ENCODE data around the gene RPP40.

GRCh38 chr6:5011346-5011745, 7.5 kb upstream of the RPP40 start:
- TF ChIP-seq EZH2phosphoT487 (IDR thresholded peaks at IDR 0.05; ENCODE audit: insufficient read depth, low read depth), result no peak
- TF ChIP-seq EZH2 (IDR thresholded peaks at IDR 0.05; ENCODE audit: insufficient read depth, poor library complexity, severe bottlenecking), result no peak
